ENCODE data around the gene SYTL2.

The SYTL2 gene

DNA sequence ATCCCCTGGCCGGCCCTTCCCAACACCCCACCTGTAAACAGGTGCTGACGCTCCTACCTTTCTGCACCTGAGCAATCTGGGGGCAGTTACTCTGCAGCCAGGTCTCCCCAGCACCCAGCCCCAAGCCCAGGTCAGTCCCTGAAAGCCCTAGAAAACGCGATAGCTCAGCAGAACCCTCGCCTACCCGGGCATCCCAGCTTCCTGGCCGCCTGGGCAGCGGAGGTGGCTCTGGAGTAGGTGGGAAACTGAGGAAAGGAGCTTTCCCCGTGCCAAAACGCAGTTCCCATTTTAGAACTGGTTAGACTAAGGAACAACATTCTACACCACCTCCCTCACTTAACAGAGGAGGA, 445 bp downstream of the SYTL2 start:
- no peaks in the 10 kb centered on the region for H3K4me1 ChIP-seq (ENCODE audit: low read length)
- no peak for TF ChIP-seq EZH2phosphoT487 (IDR thresholded peaks at IDR 0.05; ENCODE audit: low read depth)
- TF ChIP-seq, protein P1, sequence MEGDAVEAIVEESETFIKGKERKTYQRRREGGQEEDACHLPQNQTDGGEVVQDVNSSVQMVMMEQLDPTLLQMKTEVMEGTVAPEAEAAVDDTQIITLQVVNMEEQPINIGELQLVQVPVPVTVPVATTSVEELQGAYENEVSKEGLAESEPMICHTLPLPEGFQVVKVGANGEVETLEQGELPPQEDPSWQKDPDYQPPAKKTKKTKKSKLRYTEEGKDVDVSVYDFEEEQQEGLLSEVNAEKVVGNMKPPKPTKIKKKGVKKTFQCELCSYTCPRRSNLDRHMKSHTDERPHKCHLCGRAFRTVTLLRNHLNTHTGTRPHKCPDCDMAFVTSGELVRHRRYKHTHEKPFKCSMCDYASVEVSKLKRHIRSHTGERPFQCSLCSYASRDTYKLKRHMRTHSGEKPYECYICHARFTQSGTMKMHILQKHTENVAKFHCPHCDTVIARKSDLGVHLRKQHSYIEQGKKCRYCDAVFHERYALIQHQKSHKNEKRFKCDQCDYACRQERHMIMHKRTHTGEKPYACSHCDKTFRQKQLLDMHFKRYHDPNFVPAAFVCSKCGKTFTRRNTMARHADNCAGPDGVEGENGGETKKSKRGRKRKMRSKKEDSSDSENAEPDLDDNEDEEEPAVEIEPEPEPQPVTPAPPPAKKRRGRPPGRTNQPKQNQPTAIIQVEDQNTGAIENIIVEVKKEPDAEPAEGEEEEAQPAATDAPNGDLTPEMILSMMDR (IDR thresholded peaks at IDR 0.05; ENCODE audit: low read depth, low read length): no peak
- H3K4me3 ChIP-seq (ENCODE audit: low read length): peak overlapping the region; percentile 74
- no peaks in the 10 kb centered on the region for H3K36me3 ChIP-seq (replicated peaks; ENCODE audit: low read depth, low read length)
- H3K9ac ChIP-seq (ENCODE audit: low read length): peak overlapping the region; percentile 11; the same call in 1 of the 2 replicates
- no peaks in the 10 kb centered on the region for H3K9me3 ChIP-seq (ENCODE audit: insufficient read depth, low read length)
- H3K4me2 ChIP-seq (ENCODE audit: low read length): peak overlapping the region; percentile 66
- H3K79me2 ChIP-seq (ENCODE audit: low read length): no peaks in the 10 kb centered on the region
- H3K27me3 ChIP-seq (ENCODE audit: low read depth, low read length): peaks cover 17% of the 10 kb centered on the region
- H4K20me1 ChIP-seq (ENCODE audit: insufficient read depth, low read length): no peaks in the 10 kb centered on the region
- peak overlapping the region; percentile 22; the same call in 1 of the 2 replicates for H2AFZ ChIP-seq (ENCODE audit: low read depth, low read length)
- no peak overlapping the region for H3K27ac ChIP-seq (ENCODE audit: low read length)

DNA sequence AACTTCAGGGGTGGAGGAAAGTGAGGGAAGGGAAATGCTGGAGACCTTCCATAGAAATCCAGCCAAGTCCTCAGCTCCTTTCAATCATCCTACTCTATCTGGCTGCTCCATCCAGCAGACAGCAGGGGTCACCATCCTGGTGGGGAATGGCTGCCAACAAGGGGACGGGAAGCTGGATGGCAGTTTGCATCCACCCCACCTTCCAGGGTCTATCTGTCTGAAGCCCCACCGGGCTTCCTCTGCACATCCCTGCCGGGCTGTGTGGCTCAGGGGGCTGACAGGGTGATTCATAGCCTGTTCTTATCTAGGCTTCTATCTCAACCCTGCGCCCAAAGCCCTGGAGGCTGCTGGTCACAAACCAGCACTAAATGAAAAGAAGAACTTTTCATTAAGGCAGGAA, 1.1 kb downstream of the SYTL2 start:
- H3K79me2 ChIP-seq (ENCODE audit: low read length): no peaks in the 10 kb centered on the region
- no peak overlapping the region for H3K4me2 ChIP-seq (ENCODE audit: low read length)
- no peak for TF ChIP-seq EZH2phosphoT487 (IDR thresholded peaks at IDR 0.05; ENCODE audit: low read depth)
- TF ChIP-seq, protein P1 (IDR thresholded peaks at IDR 0.05; ENCODE audit: low read depth, low read length): peak; percentile 28
- no peak overlapping the region for H3K4me3 ChIP-seq (ENCODE audit: low read length)
- no peaks in the 10 kb centered on the region for H3K9me3 ChIP-seq (ENCODE audit: insufficient read depth, low read length)
- no peaks in the 10 kb centered on the region for H3K4me1 ChIP-seq (ENCODE audit: low read length)
- H3K27ac ChIP-seq (ENCODE audit: low read length): no peak overlapping the region
- H3K36me3 ChIP-seq (replicated peaks; ENCODE audit: low read depth, low read length): no peaks in the 10 kb centered on the region
- H3K27me3 ChIP-seq (ENCODE audit: low read depth, low read length): peaks cover 17% of the 10 kb centered on the region
- H4K20me1 ChIP-seq (ENCODE audit: insufficient read depth, low read length): no peaks in the 10 kb centered on the region
- H2AFZ ChIP-seq (ENCODE audit: low read depth, low read length): no peak overlapping the region
- no peak overlapping the region for H3K9ac ChIP-seq (ENCODE audit: low read length)

DNA sequence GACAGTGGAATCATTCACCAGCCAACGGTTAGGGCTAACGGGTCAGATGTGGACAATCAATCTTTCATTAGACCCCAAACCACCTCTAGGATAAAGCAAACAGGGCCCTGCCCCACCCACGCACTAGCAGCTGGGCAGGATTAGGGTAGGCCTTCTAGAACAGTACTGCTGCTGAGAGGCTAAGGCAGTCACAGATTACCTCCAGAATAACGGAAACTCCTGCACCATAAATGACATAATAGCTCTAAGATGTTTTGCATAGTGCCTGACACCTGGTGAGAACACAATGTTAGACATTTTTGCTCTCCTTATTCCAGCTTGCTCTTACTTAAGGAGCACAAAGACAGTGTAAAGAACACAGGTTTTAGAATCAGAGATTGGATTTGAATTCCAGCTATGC, 1.8 kb downstream of the SYTL2 start:
- H3K4me3 ChIP-seq (ENCODE audit: low read length): no peak overlapping the region

DNA sequence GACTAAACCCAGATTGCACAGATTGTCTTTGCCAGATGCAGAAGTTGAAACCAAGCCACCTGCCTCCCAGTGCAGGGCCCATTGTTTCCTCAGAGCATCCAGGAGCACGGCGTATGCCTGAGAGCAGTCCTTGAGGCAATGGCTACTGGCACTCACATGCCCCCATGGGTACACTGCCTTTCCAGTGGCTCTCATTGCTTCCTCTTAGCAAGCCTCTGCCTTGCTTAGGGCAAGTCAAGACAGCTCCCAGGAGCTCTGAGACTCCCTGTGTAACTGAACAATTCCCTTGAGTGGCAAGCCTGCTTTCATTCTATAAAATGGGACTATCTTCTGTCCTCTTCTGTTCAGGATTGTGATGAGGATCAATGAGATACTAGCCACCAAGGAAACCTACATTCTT, 4.1 kb downstream of the SYTL2 start:
- Histone ChIP-seq H2AFZ (ENCODE audit: low read depth, low read length) (no peak overlapping the region), H3K79me2 (ENCODE audit: low read length) (no peaks in the 10 kb centered on the region), H3K9ac (ENCODE audit: low read length) (no peak overlapping the region), H3K4me1 (ENCODE audit: low read length) (no peaks in the 10 kb centered on the region), H3K27ac (ENCODE audit: low read length) (no peak overlapping the region), H3K36me3 (replicated peaks; ENCODE audit: low read depth, low read length) (no peaks in the 10 kb centered on the region), H3K27me3 (ENCODE audit: low read depth, low read length) (peaks cover 11% of the 10 kb centered on the region), H4K20me1 (ENCODE audit: insufficient read depth, low read length) (no peaks in the 10 kb centered on the region), H3K4me2 (ENCODE audit: low read length) (no peak overlapping the region), H3K9me3 (ENCODE audit: insufficient read depth, low read length) (no peaks in the 10 kb centered on the region), H3K4me3 (ENCODE audit: low read length) (no peak overlapping the region)
- TF ChIP-seq, protein P1 (IDR thresholded peaks at IDR 0.05; ENCODE audit: low read depth, low read length): no peak
- TF ChIP-seq EZH2phosphoT487 (IDR thresholded peaks at IDR 0.05; ENCODE audit: low read depth): no peak

More for the DNA sequence above, 1.8 kb downstream of the SYTL2 start:
- no peaks in the 10 kb centered on the region for H3K36me3 ChIP-seq (replicated peaks; ENCODE audit: low read depth, low read length)
- H3K9me3 ChIP-seq (ENCODE audit: insufficient read depth, low read length): no peaks in the 10 kb centered on the region
- no peak overlapping the region for H3K4me2 ChIP-seq (ENCODE audit: low read length)
- H3K79me2 ChIP-seq (ENCODE audit: low read length): no peaks in the 10 kb centered on the region
- TF ChIP-seq, protein P1 (IDR thresholded peaks at IDR 0.05; ENCODE audit: low read depth, low read length): no peak
- TF ChIP-seq EZH2phosphoT487 (IDR thresholded peaks at IDR 0.05; ENCODE audit: low read depth): no peak
- H3K27ac ChIP-seq (ENCODE audit: low read length): no peak overlapping the region
- no peak overlapping the region for H2AFZ ChIP-seq (ENCODE audit: low read depth, low read length)
- H3K4me1 ChIP-seq (ENCODE audit: low read length): no peaks in the 10 kb centered on the region
- H4K20me1 ChIP-seq (ENCODE audit: insufficient read depth, low read length): no peaks in the 10 kb centered on the region
- no peak overlapping the region for H3K9ac ChIP-seq (ENCODE audit: low read length)
- peaks cover 17% of the 10 kb centered on the region for H3K27me3 ChIP-seq (ENCODE audit: low read depth, low read length)

Data from OCI-LY3 (cell line).